NOMO-1 (cell line): ENCODE data around the gene PTPRM.
"Not testable (repeated sequence)": the region's sequence is repeated elsewhere in the genome, so short reads cannot be mapped to it uniquely, and the experiment has no call there.

Experiments
- DNase-seq, 2 experiments: peaks; one replicate each; lab custom pipeline; 2025; ENCODE audit not compliant: unreplicated experiment in 2 of 2; lab: John Stamatoyannopoulos, UW

Gene PTPRM

GRCh38 chr18:8029061-8029460, 461.9 kb downstream of the PTPRM start:
- no peak for DNase-seq

DNA sequence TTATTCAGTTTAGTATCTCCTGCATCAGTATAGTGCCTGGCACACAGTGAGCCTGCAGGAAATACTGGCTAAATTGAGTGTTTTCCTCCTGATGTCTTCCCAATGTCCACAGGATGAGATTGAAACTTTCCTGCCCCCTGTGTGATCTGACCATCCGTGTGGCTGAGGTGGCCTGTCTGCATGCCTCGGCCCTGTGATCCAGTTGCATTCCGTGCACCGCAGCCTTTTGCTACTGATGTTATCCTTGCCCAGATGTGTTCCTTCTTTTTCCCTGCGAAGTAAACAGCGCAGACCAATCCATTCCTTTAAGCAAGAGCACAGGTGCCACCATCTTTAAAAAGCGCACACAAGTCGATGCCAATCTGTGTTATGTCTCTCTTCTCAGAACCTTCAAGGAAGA, 462.6 kb downstream of the PTPRM start:
- no peak for DNase-seq

- DNase-seq: no peak
Measured at GRCh38 chr18:8030201-8030600, 463.1 kb downstream of the PTPRM start.

DNA sequence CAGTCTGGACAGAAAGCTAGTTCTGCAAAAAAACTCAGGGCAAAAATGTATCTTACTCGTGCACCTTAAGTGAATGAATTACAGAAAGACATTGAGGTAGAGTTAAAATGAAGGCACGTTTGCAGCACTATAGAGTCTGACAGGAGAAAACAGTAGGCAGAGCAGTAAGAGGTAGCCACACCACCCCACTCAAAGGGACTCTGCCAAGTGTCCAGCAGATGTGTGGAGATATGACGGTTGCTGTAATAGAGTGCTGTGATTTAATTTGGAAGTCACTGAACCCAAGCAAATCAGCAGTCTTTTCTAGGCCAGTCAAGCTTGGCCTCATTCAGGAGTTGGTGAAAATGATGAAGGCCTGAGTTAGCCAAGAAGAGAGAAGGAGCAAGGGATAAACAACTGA, 464.4 kb downstream of the PTPRM start:
- DNase-seq: no peak

- no peak for DNase-seq
Measured at GRCh38 chr18:8034674-8035073, 467.6 kb downstream of the PTPRM start.

DNA sequence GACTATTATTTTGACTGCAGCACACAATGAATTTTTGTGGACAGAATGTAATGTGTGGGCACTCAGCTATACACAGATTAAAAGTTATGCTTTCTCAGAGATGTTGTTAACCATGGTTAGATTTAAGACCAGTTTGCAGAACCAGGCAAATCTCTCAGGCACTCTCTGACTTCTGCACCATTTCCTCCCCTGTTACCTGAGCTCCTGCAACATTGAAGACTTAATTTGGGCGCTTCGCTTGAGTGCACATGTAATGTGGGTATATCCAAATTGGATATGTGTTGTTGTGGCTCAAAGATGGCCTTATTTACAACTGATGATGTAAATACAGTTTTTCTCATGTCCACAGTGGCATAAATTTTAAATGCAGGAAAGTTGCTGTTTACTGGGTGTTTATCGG, 469.4 kb downstream of the PTPRM start:
- DNase-seq: no peak

- DNase-seq: no peak
Measured at GRCh38 chr18:8037296-8037695, 470.2 kb downstream of the PTPRM start.

GRCh38 chr18:8040021-8040420, 472.9 kb downstream of the PTPRM start:
- DNase-seq: no peak

- DNase-seq: no peak
Measured at GRCh38 chr18:8041526-8042111, 474.5 kb downstream of the PTPRM start.

DNA sequence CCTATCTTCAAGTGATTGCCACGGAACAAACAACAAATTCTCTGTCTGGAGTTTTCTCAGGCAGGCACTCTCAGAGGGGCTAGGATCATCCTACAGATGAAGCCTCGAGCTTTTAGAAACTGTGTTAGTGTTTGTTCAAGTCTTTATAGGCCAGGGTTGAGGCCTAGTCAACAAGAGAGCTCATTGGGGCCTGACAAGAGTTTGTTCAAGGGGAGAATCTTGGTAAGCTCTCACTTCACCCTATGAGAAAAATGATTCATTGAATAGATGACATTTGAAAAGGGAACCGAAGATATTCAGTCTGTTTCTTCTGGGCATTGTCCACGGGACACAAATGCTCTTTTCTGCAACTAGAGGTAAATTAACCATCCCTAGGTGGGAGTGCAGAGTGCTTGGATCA, 476.9 kb downstream of the PTPRM start:
- DNase-seq: no peak

- no peak for DNase-seq
Measured at GRCh38 chr18:8045160-8045883, 478.2 kb downstream of the PTPRM start.

DNA sequence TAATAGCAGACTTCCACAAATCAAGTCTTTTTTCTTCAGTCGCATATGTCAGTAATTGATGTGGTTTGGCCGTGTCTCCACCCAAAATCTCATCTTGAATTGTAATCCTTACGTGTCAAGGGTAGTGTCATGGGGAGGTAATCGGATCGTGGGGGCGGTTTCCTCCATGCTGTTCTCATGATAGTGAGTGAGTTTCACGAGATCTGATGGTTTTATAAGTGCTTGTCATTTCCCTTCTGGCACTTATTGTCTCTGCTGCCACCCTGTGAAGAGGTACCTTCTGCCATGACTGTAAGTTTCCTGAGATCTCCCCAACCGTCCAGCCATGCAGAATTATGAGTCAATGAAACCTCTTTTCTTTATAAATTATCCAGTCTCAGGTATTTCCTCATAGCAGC, 478.8 kb downstream of the PTPRM start:
- no peak for DNase-seq

DNA sequence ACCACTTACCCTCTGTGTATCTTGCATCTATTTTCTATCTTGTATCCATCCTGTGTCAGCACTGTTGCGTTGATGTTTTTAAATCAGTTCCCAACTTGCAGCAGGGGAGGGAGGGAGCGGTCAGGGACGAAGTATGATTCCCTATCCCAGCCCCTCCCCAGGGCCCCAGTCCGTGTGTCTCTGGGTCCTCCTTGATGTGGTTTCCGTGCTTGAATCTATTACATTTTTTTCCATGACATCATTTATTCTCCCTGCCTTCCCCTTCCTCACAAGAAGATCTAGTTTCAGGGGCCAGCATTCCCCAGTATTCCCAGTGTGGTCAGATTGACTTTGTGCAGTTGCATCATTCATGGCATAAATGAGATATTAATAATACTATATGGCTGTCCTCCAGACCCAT, 479.3 kb downstream of the PTPRM start:
- no peak for DNase-seq

- DNase-seq: no peak
Measured at GRCh38 chr18:8049147-8049546, 482.0 kb downstream of the PTPRM start.

- DNase-seq: no peak
Measured at GRCh38 chr18:8050616-8051329, 483.7 kb downstream of the PTPRM start.

- no peak for DNase-seq
Measured at GRCh38 chr18:8051453-8051852, 484.3 kb downstream of the PTPRM start.

DNA sequence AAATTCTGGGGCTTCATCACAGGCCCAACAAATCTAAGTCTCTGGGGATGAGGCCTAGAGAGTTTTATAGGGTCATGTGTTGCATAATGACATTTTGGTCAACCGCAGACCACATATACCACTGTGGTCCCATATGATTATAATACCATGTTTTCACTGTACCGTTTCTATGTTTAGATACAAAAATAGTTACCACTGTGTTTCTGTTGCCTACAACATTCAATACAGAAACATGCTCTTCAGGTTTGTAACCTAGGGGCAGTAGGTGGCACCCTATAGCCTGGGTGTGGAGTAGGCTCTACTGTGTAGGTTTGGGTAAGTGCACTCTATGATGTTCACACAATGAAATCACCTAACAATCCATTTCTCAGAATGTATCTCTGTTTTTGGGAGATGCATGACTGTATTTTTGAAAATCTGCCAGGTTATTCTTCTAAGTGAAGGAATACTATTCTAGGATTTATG, 485.2 kb downstream of the PTPRM start:
- peak in 1 of 2 experiments; percentile 13 for DNase-seq

- DNase-seq: no peak
Measured at GRCh38 chr18:8056723-8057122, 489.6 kb downstream of the PTPRM start.

DNA sequence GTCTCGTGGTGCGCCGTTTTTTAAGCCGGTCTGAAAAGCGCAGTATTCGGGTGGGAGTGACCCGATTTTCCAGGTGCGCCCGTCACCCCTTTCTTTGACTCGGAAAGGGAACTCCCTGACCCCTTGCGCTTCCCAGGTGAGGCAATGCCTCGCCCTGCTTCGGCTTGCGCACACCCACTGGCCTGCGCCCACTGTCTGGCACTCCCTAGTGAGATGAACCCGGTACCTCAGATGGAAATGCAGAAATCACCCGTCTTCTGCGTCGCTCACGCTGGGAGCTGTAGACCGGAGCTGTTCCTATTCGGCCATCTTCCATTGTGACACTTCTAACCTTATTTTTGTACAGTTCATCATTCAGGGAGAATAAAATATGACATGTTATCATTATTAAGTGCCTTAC, 496.0 kb downstream of the PTPRM start:
- DNase-seq: not testable (repeated sequence)

GRCh38 chr18:8063733-8064132, 496.6 kb downstream of the PTPRM start:
- DNase-seq: no peak

DNA sequence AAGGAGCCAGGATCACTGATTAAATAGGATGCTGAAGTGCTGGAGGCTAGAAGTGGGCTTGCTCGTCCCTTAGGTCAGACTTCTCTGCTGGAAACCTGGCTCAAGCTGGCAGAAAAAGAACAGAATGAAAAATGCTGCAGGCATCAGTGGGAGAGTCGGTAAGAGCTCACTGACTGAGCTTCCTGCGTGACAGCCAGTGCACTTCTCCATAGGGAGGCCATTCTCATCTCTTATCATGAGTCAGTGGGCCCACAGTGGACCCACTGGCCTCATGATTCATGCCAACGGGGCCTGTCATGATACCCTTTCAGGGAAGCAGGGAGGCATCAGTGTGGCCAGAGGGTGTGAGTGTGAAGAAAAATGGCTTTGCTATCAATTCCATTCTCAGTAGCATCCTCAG, 498.2 kb downstream of the PTPRM start:
- no peak for DNase-seq

DNA sequence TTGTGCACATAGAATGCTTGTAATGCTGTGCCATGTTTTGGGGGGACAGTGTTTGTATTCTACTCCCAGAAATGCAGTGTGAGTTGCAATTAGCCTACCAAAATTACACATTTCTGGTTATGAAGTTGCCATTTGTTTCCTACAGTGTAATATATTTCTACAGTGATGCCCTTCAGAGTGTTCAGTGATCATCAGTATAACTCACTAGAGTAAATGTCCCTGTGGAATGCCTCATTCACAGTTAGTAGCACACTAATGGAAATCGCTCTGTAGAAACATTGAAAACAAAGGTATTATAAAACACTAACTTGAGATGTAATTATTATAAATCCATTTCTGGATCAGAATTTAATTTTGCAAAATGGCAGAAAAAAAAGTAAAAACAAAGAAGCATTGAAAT, 498.7 kb downstream of the PTPRM start:
- no peak for DNase-seq
